ENCODE measurements around the gene FIG4. TPM values are rescaled to one million over a fixed set of nuclear protein-coding genes. Genes with fewer than 3 reads are reported as not detected.

Gene FIG4
- total RNA-seq, 1 experiment from 2014 or later: 7.3 TPM

DNA sequence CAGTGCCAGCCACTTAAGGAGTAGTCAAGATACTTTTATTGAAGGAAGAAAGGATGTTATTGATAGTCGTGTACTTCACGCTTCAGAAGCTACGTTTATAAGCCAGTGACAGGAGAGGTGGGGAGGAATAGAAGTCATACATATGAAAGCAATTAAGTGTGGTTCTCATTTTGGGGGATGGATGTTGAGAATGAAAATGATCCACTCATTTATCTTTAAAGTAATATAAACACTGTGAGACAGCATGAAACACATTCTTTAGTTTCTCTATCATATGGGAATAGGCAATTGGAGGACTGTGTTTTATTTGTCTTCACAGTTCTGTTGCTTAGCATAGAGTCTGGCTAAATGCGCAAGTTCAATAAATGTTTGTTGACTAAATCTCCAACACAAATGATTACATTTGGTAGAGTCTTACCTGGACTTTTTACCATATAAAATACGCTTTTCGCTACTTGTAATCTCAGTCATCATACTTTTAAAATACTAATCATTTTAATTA, 35.3 kb upstream of the FIG4 start:
- H3K4me3 ChIP-seq (ENCODE audit: low read depth, low read length): no peak overlapping the region
- no peaks in the 10 kb centered on the region for H3K9me3 Mint-ChIP-seq (ENCODE audit: unreplicated experiment)
- H3K27me3 Mint-ChIP-seq (ENCODE audit: insufficient read depth, unreplicated experiment): no peaks in the 10 kb centered on the region
- BruUV-seq (replicated peaks): no TSS peak
- H3K27ac Mint-ChIP-seq (ENCODE audit: unreplicated experiment): no peak overlapping the region
- CTCF ChIA-PET: no interaction called here
- no peak overlapping the region for H3K4me3 Mint-ChIP-seq (ENCODE audit: unreplicated experiment)
- H3K36me3 ChIP-seq (ENCODE audit: control insufficient read depth, insufficient read depth, low read length): no peaks in the 10 kb centered on the region
- intact Hi-C loops (cut with micrococcal nuclease; ENCODE audit: unreplicated experiment): no loop called here
- TF ChIP-seq, protein P1, sequence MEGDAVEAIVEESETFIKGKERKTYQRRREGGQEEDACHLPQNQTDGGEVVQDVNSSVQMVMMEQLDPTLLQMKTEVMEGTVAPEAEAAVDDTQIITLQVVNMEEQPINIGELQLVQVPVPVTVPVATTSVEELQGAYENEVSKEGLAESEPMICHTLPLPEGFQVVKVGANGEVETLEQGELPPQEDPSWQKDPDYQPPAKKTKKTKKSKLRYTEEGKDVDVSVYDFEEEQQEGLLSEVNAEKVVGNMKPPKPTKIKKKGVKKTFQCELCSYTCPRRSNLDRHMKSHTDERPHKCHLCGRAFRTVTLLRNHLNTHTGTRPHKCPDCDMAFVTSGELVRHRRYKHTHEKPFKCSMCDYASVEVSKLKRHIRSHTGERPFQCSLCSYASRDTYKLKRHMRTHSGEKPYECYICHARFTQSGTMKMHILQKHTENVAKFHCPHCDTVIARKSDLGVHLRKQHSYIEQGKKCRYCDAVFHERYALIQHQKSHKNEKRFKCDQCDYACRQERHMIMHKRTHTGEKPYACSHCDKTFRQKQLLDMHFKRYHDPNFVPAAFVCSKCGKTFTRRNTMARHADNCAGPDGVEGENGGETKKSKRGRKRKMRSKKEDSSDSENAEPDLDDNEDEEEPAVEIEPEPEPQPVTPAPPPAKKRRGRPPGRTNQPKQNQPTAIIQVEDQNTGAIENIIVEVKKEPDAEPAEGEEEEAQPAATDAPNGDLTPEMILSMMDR (IDR thresholded peaks at IDR 0.05; ENCODE audit: insufficient read depth in 1 of 2, low read depth in 1 of 2, low read length in 1 of 2, severe bottlenecking in 1 of 2, unreplicated experiment in 1 of 2): no peak
- POLR2A ChIA-PET: no interaction called here
- no peaks in the 10 kb centered on the region for H3K4me1 Mint-ChIP-seq (ENCODE audit: low read depth, unreplicated experiment)
- H3K27me3 ChIP-seq (replicated peaks; ENCODE audit: control insufficient read depth, insufficient read depth, low read length): no peaks in the 10 kb centered on the region
- DNase-seq: no peak
- H3K4me1 ChIP-seq: no peaks in the 10 kb centered on the region
- H3K36me3 Mint-ChIP-seq (ENCODE audit: insufficient read depth, unreplicated experiment): no peaks in the 10 kb centered on the region
- H3K9me3 ChIP-seq: no peaks in the 10 kb centered on the region

- no peaks in the 10 kb centered on the region for H3K36me3 ChIP-seq (ENCODE audit: control insufficient read depth, insufficient read depth, low read length)
- no peaks in the 10 kb centered on the region for H3K9me3 ChIP-seq
- POLR2A ChIA-PET: no interaction called here
- CTCF ChIA-PET: no interaction called here
- H3K27ac Mint-ChIP-seq (ENCODE audit: unreplicated experiment): no peak overlapping the region
- no peak overlapping the region for H3K4me3 ChIP-seq (ENCODE audit: low read depth, low read length)
- no TSS peak for BruUV-seq (replicated peaks)
- H3K36me3 Mint-ChIP-seq (ENCODE audit: insufficient read depth, unreplicated experiment): no peaks in the 10 kb centered on the region
- H3K4me1 ChIP-seq: no peaks in the 10 kb centered on the region
- intact Hi-C loops (cut with micrococcal nuclease; ENCODE audit: unreplicated experiment): no loop called here
- H3K4me3 Mint-ChIP-seq (ENCODE audit: unreplicated experiment): no peak overlapping the region
- TF ChIP-seq, protein P1 (IDR thresholded peaks at IDR 0.05; ENCODE audit: insufficient read depth in 1 of 2, low read depth in 1 of 2, low read length in 1 of 2, severe bottlenecking in 1 of 2, unreplicated experiment in 1 of 2): no peak
- DNase-seq: no peak
- H3K9me3 Mint-ChIP-seq (ENCODE audit: unreplicated experiment): no peaks in the 10 kb centered on the region
- no peaks in the 10 kb centered on the region for H3K27me3 Mint-ChIP-seq (ENCODE audit: insufficient read depth, unreplicated experiment)
- no peaks in the 10 kb centered on the region for H3K27me3 ChIP-seq (replicated peaks; ENCODE audit: control insufficient read depth, insufficient read depth, low read length)
- H3K4me1 Mint-ChIP-seq (ENCODE audit: low read depth, unreplicated experiment): no peaks in the 10 kb centered on the region
Measured at GRCh38 chr6:109660526-109661320, 30.4 kb upstream of the FIG4 start.

GRCh38 chr6:109662192-109662591, 28.9 kb upstream of the FIG4 start:
- intact Hi-C loops (cut with micrococcal nuclease; ENCODE audit: unreplicated experiment): no loop called here
- Mint-ChIP-seq H3K27me3 (ENCODE audit: insufficient read depth, unreplicated experiment) (no peaks in the 10 kb centered on the region), H3K4me3 (ENCODE audit: unreplicated experiment) (no peak overlapping the region), H3K9me3 (ENCODE audit: unreplicated experiment) (no peaks in the 10 kb centered on the region), H3K27ac (ENCODE audit: unreplicated experiment) (no peak overlapping the region), H3K4me1 (ENCODE audit: low read depth, unreplicated experiment) (no peaks in the 10 kb centered on the region), H3K36me3 (ENCODE audit: insufficient read depth, unreplicated experiment) (no peaks in the 10 kb centered on the region)
- Histone ChIP-seq H3K27me3 (replicated peaks; ENCODE audit: control insufficient read depth, insufficient read depth, low read length) (no peaks in the 10 kb centered on the region), H3K9me3 (no peaks in the 10 kb centered on the region), H3K4me3 (ENCODE audit: low read depth, low read length) (no peak overlapping the region), H3K36me3 (ENCODE audit: control insufficient read depth, insufficient read depth, low read length) (no peaks in the 10 kb centered on the region), H3K4me1 (no peaks in the 10 kb centered on the region)
- ChIA-PET CTCF (no interaction called here), POLR2A (no interaction called here)
- TF ChIP-seq, protein P1 (IDR thresholded peaks at IDR 0.05; ENCODE audit: insufficient read depth in 1 of 2, low read depth in 1 of 2, low read length in 1 of 2, severe bottlenecking in 1 of 2, unreplicated experiment in 1 of 2): no peak
- no peak for DNase-seq
- no TSS peak for BruUV-seq (replicated peaks)

All from Caco-2 (cell line).